GM21528 (cell line): Measurements from ENCODE around the gene NPIPA8.
"Not testable (repeated sequence)": the region's sequence is repeated elsewhere in the genome, so short reads cannot be mapped to it uniquely, and the experiment has no call there.

Source experiments
- ATAC-seq: cut with Tn5 transposase; IDR thresholded peaks from one replicate; pipeline ENCODE4 v1.9.1; 2021; ENCODE audit warnings: mild to moderate bottlenecking, moderate library complexity; ENCODE audit not compliant: unreplicated experiment, low FRiP score

Gene NPIPA8

GRCh38 chr16:18336636-18337035 is at the start of gene NPIPA8:
Gene NPIPA8, minus strand, starts transcription at chr16:18336736. Its CDS starts 4,074 bp downstream, at chr16:18332662.
- not testable (repeated sequence) for ATAC-seq

DNA sequence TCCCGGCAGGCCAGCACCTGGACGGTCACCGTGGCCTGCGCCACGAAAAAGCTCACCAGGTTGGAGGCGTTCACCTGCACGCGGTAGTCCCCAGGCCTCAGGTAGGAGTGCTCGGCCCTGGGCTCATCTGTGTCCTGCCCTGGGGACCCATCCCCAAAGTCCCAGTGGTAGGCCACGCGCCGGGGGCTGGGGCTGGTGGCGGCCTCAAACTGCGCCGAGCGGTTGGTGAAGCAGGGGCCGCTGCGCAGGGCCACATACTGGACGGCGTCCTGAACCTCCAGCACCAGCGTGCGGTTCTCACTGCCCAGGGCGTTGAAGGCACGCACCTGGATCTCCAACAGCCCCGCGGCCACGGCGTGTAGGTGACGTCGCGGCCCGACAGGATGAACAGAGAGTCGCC is 48.7 kb upstream of the NPIPA8 start:
- not testable (repeated sequence) for ATAC-seq

DNA sequence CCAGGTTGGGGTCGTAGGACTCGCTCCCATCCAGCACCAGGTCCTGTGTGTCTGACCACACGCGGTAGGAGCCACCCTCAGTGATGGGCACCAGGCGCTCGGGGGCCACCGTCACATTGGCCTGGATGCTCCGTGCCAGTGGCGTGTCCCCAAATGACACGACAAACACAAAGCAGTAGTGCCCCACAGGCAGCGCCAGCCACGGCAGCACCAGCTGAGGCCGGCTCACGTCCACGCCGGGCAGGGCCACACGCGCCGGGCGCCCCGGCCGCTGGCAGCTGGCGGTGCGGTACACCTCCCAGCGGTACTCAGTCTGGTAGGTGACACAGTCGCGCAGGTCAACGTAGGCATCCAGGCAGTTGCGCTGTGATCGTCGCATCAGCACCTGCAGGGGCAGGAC is 48.3 kb upstream of the NPIPA8 start:
- ATAC-seq, result not testable (repeated sequence)

- ATAC-seq, result not testable (repeated sequence)
Observed at GRCh38 chr16:18384098-18384636, 47.6 kb upstream of the NPIPA8 start.

GRCh38 chr16:18382696-18383095 is 46.2 kb upstream of the NPIPA8 start:
- not testable (repeated sequence) for ATAC-seq

DNA sequence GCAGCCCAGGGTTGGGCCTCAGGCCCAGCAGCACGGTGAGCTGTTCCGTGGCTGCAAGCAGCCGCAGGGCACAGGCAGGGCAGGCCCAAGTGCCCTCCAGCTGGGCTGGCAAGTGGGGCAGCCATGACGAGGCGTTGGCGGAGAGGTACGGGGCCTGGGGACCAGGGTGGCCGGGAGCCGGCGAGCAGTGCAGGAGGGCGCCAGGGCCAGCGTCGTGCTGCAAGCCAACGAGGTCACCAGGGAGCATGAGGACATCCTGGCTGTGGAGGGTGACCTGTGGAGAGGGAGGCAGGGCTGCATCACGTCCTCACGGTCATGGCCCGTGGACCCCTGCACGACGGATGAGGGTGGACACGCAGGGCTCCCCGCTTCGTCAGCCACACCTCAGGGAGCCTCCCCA is 11.2 kb upstream of the NPIPA8 start:
- ATAC-seq, result not testable (repeated sequence)

- ATAC-seq, result not testable (repeated sequence)
Observed at GRCh38 chr16:18346993-18347392, 10.5 kb upstream of the NPIPA8 start.

DNA sequence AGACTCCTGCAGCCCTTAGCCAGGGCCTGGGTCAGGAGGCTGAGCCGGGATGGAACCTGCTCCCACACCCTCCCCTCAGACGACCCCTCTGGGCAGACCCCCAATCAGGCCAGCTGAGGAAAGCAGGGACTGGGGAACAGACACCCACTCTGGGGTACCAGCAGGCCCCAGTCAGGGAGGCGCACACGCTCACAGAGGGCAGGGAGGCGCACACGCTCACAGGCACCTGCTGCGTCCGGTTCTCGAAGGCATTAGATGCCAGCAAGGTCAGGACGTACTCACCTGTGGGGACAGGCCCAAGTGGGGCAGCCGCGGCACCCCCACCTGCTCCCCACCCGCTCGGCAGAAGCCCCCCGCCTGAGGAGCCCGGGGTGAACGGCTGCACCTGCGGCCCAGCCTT is 8.1 kb upstream of the NPIPA8 start:
- ATAC-seq, result not testable (repeated sequence)

- not testable (repeated sequence) for ATAC-seq
Observed at GRCh38 chr16:18341986-18342385, 5.5 kb upstream of the NPIPA8 start.

DNA sequence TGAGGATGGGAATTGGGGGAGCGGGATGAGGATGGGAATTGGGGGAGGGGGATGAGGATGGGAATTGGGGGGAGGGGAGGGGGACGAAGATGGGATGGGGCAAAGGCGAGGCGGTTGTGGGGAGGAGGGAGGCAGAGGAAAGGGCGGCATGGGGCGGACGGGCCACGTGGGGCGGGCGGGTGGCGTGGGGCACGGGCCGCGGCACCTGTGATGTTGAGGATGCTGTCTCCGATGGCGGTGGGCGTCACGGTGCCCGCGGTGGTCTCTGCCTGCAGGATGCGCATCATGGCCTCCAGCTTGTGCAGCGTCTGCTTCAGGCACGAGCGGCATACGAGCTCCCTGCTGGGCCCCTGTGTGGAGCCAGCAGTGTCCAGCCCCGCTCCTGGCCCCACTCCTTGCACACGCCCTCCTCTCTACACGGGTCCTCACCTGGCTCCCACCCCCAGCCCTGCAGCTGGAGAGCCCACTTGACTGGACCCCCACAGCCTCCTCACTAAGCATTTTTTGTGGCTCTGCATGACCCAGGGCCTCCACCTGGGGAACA is 5.0 kb upstream of the NPIPA8 start:
- ATAC-seq, result not testable (repeated sequence)

DNA sequence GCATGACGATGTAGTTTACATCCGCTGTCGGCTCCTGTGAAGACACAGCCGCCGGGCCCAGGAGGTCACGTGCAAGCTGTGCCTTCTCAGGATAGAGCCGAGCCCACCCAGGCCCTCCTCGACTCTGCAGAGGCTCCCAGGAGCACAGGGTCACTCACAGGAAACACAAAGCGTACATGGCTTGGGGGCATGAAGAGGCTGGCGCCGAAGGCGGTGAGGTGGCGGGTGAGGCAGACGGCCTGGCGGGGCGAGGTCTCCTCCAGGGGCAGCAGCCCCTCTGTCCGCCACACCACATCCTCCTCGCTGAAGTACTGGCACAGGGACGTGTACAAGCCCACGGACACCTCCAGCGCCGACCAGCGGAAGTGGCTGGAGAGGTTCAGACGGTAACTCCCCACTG is 2.7 kb upstream of the NPIPA8 start:
- not testable (repeated sequence) for ATAC-seq

DNA sequence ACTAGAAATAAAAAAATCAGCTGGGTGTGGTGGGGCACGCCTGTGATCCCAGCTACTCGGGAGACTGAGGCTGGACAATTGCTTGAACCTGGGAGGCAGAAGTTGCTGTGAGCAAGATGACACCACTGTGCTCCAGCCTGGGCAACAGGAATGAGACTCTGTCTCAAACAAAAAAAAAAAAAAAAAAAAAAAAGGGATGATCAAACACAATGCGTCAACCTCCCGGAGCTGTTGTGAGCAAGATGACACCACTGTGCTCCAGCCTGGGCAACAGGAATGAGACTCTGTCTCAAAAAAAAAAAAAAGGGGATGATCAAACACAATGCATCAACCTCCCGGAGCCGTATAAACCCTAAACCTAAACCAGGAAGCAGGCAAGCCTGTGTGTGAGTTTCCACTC is 24.7 kb downstream of the NPIPA8 start:
- ATAC-seq, result not testable (repeated sequence)

- not testable (repeated sequence) for ATAC-seq
Observed at GRCh38 chr16:18309159-18309558, 27.4 kb downstream of the NPIPA8 start.

GRCh38 chr16:18307241-18307640 is 29.3 kb downstream of the NPIPA8 start:
- ATAC-seq, result not testable (repeated sequence)

- ATAC-seq, result not testable (repeated sequence)
Observed at GRCh38 chr16:18306066-18306465, 30.5 kb downstream of the NPIPA8 start.

DNA sequence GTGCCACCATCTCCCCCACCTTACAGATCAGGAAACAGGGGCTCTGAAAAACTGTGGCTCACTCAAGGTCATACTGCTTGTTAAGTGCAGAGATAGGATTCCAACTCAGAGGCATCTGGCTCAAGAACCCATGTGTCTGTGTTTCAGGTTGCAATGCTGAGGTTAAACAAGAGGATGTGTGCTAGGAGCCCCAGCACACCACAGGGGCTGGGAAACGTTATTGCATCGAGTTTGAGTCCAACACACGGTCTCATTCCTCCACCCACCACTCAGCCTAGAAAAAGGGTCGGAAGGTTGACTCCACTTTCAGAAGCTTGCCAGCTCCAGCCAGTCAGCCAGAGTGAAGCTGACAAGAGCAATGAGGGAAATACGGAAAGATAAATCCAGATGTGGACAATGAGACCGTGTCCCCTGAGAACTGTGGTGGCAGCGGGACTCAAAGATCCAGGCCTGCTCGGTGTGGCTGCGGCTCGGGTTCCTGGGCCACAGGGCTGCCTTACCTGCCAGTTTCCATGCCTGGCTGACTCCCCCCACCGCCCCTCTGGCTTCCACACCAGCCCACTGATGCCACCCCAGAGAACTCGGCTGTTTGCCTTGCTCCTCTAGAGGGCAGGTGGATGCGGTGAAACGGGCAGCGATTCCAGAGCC is 33.4 kb downstream of the NPIPA8 start:
- ATAC-seq, result not testable (repeated sequence)

GRCh38 chr16:18297714-18298113 is 38.8 kb downstream of the NPIPA8 start:
- not testable (repeated sequence) for ATAC-seq

- not testable (repeated sequence) for ATAC-seq
Observed at GRCh38 chr16:18296931-18297330, 39.6 kb downstream of the NPIPA8 start.

GRCh38 chr16:18294371-18294770 is 42.2 kb downstream of the NPIPA8 start:
- not testable (repeated sequence) for ATAC-seq

DNA sequence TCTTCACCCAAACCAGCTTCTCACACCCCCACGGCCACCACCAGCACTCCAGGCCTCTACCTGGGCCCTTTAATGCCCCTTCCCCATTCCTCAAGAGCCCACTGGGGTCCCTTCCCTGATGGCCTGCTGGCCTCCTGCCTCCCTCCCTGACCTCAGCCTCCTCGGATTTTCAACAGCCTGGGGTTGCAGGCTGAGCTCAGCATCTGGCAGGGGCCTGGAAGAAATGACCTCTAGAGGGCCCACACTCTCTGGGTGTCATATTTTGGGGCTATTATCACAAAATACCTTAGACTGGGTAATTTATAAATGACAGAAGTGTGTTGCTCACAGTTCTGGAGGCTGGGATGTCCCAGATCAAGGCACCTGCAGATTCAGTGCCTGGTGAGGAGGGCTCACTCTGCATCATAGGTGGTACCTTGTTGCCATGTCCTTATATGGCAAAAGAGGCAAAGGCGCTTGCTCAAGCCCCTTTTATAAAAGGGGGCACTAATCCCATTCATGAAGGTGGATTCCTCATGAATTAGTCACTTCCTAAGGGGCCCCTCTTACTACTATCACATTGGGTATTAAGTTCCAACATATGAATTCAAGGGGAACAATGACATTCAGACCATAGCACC is 43.1 kb downstream of the NPIPA8 start:
- ATAC-seq, result not testable (repeated sequence)

DNA sequence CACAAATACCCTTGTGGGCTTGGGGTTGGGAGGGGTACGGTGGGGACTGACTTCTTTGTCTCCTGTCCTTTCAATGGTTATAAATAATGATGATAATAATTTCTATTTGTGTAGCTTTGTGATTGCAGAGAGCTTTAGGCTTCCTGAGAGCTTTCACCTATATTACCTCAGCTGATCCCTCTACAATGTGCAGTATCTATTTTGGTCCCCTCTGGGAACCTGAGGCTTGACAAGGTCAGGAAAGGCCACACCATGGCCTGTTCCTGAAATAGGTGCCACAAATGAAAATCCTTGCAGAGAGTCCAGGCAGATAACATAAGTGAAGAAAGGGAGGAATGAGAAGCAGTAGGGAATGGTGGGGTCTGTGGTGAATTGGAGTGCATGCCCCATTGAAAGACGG is 45.6 kb downstream of the NPIPA8 start:
- ATAC-seq, result not testable (repeated sequence)
